SK-N-SH treated with all-trans-retinoic acid at 6 μM for 48 hours (cell line): Measurements from ENCODE around the gene RGS19.

Experiments
- ATAC-seq: fragments of 200-7000 bp; cut with Tn5 transposase; 3 replicates; pipeline ENCODE4 v1.9.1; 2020; ENCODE audit warnings: mild to moderate bottlenecking, moderate library complexity
- BACH2 ChIP-seq: fragments of 250-450 bp; sonication (Bioruptor Pico); IDR thresholded peaks from 2 replicates; pipeline ENCODE4 v1.9.0; 2021; ENCODE audit warnings: mild to moderate bottlenecking, borderline replicate concordance
- CREB5 ChIP-seq: fragments of 250-450 bp; sonication (Bioruptor Pico); IDR thresholded peaks from 2 replicates; pipeline ENCODE4 v1.5.1; 2020; ENCODE audit warnings: low read depth, mild to moderate bottlenecking, moderate library complexity
- CSDC2 ChIP-seq: fragments of 250-450 bp; sonication (Bioruptor Pico); IDR thresholded peaks from 2 replicates; pipeline ENCODE4 v1.5.0; 2020; ENCODE audit warnings: mild to moderate bottlenecking, moderate library complexity
- CSRNP3 ChIP-seq: fragments of 250-450 bp; sonication (Bioruptor Pico); IDR thresholded peaks from 2 replicates; pipeline ENCODE4 v1.5.1; 2021; ENCODE audit warnings: mild to moderate bottlenecking, moderate library complexity
- ESRRG ChIP-seq: fragments of 250-450 bp; sonication (Bioruptor Pico); IDR thresholded peaks from 2 replicates; pipeline ENCODE4 v1.6.1; 2021; ENCODE audit warnings: mild to moderate bottlenecking
- GLIS3 ChIP-seq: fragments of 250-450 bp; sonication (Bioruptor Pico); IDR thresholded peaks from 2 replicates; pipeline ENCODE4 v1.5.0; 2020; ENCODE audit warnings: mild to moderate bottlenecking, moderate library complexity
- ISL1 ChIP-seq: fragments of 250-450 bp; sonication (Bioruptor Pico); IDR thresholded peaks from 2 replicates; pipeline ENCODE4 v2.1.2; 2022; ENCODE audit warnings: mild to moderate bottlenecking, moderate library complexity
- PATZ1 ChIP-seq: fragments of 250-450 bp; sonication (Bioruptor Pico); IDR thresholded peaks from 2 replicates; pipeline ENCODE4 v1.8.0; 2020; ENCODE audit warnings: mild to moderate bottlenecking, moderate library complexity, borderline replicate concordance
- POU6F1 ChIP-seq: fragments of 250-450 bp; sonication (Bioruptor Pico); IDR thresholded peaks from 2 replicates; pipeline ENCODE4 v1.8.0; 2021; ENCODE audit warnings: low read depth, mild to moderate bottlenecking, moderate library complexity, borderline replicate concordance
- PPARA ChIP-seq: fragments of 250-450 bp; sonication (Bioruptor Pico); IDR thresholded peaks from 2 replicates; pipeline ENCODE4 v1.5.0; 2020; ENCODE audit warnings: mild to moderate bottlenecking, borderline replicate concordance
- RARB ChIP-seq: fragments of 250-450 bp; sonication (Bioruptor Pico); IDR thresholded peaks from 2 replicates; pipeline ENCODE4 v1.8.0; 2021; ENCODE audit warnings: mild to moderate bottlenecking, moderate library complexity
- SNAI2 ChIP-seq: fragments of 250-450 bp; sonication (Bioruptor Pico); IDR thresholded peaks from 2 replicates; pipeline ENCODE4 v1.5.0; 2020; ENCODE audit warnings: mild to moderate bottlenecking, moderate library complexity
- TCF4 ChIP-seq: fragments of 250-450 bp; sonication (Bioruptor Pico); IDR thresholded peaks from 2 replicates; pipeline ENCODE4 v1.8.0; 2021; ENCODE audit warnings: mild to moderate bottlenecking, moderate library complexity, borderline replicate concordance
- ZC3H10 ChIP-seq: fragments of 250-450 bp; sonication (Bioruptor Pico); IDR thresholded peaks from 2 replicates; pipeline ENCODE4 v1.5.1; 2021; ENCODE audit warnings: mild to moderate bottlenecking, moderate library complexity
- ZFP3 ChIP-seq: fragments of 250-450 bp; sonication (Bioruptor Pico); IDR thresholded peaks from 2 replicates; pipeline ENCODE4 v1.5.0; 2020; ENCODE audit warnings: mild to moderate bottlenecking, moderate library complexity
- ZFP30 ChIP-seq: fragments of 450-650 bp; formaldehyde crosslinking; IDR thresholded peaks from 2 replicates; pipeline ENCODE4 v1.5.0; 2022; ENCODE audit warnings: mild to moderate bottlenecking, moderate library complexity
- ZNF565 ChIP-seq: fragments of 450-650 bp; formaldehyde crosslinking; conservative IDR thresholded peaks from 2 replicates; pipeline ENCODE4 v1.5.0; 2020; ENCODE audit warnings: low read depth, mild to moderate bottlenecking, moderate library complexity
- ZNF70 ChIP-seq: fragments of 450-650 bp; formaldehyde crosslinking; IDR thresholded peaks from 2 replicates; pipeline ENCODE4 v1.5.0; 2020; ENCODE audit warnings: mild to moderate bottlenecking, moderate library complexity
- ZNF8 ChIP-seq: fragments of 450-650 bp; formaldehyde crosslinking; IDR thresholded peaks from 2 replicates; pipeline ENCODE4 v1.5.0; 2020; ENCODE audit warnings: mild to moderate bottlenecking, moderate library complexity

RGS19 gene

GRCh38 chr20:64092258-64093012 lies 13.1 kb upstream of the RGS19 start:
- no peak for TF ChIP-seq ZC3H10
- no peak for TF ChIP-seq CREB5
- no peak for TF ChIP-seq ESRRG (CRISPR knock-in tag)
- no peak for TF ChIP-seq ZFP3 (CRISPR knock-in tag)
- no peak for TF ChIP-seq ZNF8 (CRISPR knock-in tag)
- no peak for TF ChIP-seq ZNF565
- TF ChIP-seq ZNF70: no peak
- no peak for TF ChIP-seq ISL1 (CRISPR knock-in tag)
- no peak for TF ChIP-seq SNAI2 (CRISPR knock-in tag)
- TF ChIP-seq BACH2 (CRISPR knock-in tag): no peak
- TF ChIP-seq PATZ1: no peak
- no peak for TF ChIP-seq POU6F1
- TF ChIP-seq CSRNP3 (CRISPR knock-in tag): no peak
- no peak for TF ChIP-seq RARB
- TF ChIP-seq ZFP30: no peak
- TF ChIP-seq PPARA (CRISPR knock-in tag): no peak
- TF ChIP-seq GLIS3 (CRISPR knock-in tag): no peak
- ATAC-seq: peak; percentile 31; the same call in 2 of the 3 replicates

- peak; percentile 20; the same call in 2 of the 3 replicates for ATAC-seq
Observed at GRCh38 chr20:64091770-64092169, 12.5 kb upstream of the RGS19 start.

More at GRCh38 chr20:64091770-64092169, 12.5 kb upstream of the RGS19 start:
- TF ChIP-seq SNAI2 (CRISPR knock-in tag): no peak
- TF ChIP-seq CREB5: no peak
- no peak for TF ChIP-seq ZNF8 (CRISPR knock-in tag)
- no peak for TF ChIP-seq ZNF70
- TF ChIP-seq CSDC2 (CRISPR knock-in tag): no peak
- TF ChIP-seq ZNF565: no peak
- no peak for TF ChIP-seq POU6F1
- TF ChIP-seq TCF4 (CRISPR knock-in tag): no peak
- no peak for TF ChIP-seq ZC3H10
